NT2/D1 (cell line): Measurements from ENCODE around the gene BMERB1.
A peak's percentile ranks its signal among the peaks of the same experiment; 100 is the strongest.
"Not testable (repeated sequence)": the region's sequence is repeated elsewhere in the genome, so short reads cannot be mapped to it uniquely, and the experiment has no call there.

ENCODE experiments used
- DNase-seq: peaks from one replicate; pipeline ENCODE4 v3.0.0-alpha.2; 2011; ENCODE audit warnings: low read depth, low spot score
- H3K27me3 ChIP-seq: 2 replicates; pipeline ENCODE4 v1.6.0; 2011; ENCODE audit warnings: mild to moderate bottlenecking; ENCODE audit not compliant: insufficient read length, insufficient read depth
- H3K36me3 ChIP-seq: 2 replicates; pipeline ENCODE4 v1.6.1; 2011; ENCODE audit warnings: mild to moderate bottlenecking, low read length, mixed read lengths; ENCODE audit not compliant: insufficient read depth, insufficient read length
- H3K4me1 ChIP-seq: 2 replicates; pipeline ENCODE4 v1.5.1; 2011; ENCODE audit not compliant: insufficient read depth, insufficient read length
- H3K4me3 ChIP-seq: 2 replicates; pipeline ENCODE4 v1.5.1; 2011; ENCODE audit warnings: low read depth; ENCODE audit not compliant: insufficient read length
- H3K9ac ChIP-seq: 2 replicates; pipeline ENCODE4 v1.6.0; 2011; ENCODE audit warnings: low read depth; ENCODE audit not compliant: insufficient read length
- H3K9me3 ChIP-seq: 2 replicates; pipeline ENCODE4 v1.5.1; 2011; ENCODE audit warnings: mild to moderate bottlenecking, low read length; ENCODE audit not compliant: insufficient read depth
- SUZ12 ChIP-seq: IDR thresholded peaks from 2 replicates; pipeline ENCODE4 v1.6.1; 2011; ENCODE audit not compliant: insufficient read length, insufficient read depth; ENCODE audit errors: extremely low read depth
- YY1 ChIP-seq: IDR thresholded peaks from 2 replicates; pipeline ENCODE4 v1.6.1; 2011; ENCODE audit not compliant: insufficient read length, insufficient read depth
- ZNF274 ChIP-seq: IDR thresholded peaks from 2 replicates; pipeline ENCODE4 v1.6.1; 2011; ENCODE audit warnings: mild to moderate bottlenecking, low read depth, low read length

The BMERB1 gene

GRCh38 chr16:15466886-15467781 is 32.7 kb downstream of the BMERB1 start:
- Histone ChIP-seq H3K9me3 (peaks cover 12% of the 10 kb centered on the region), H3K27me3 (no peaks in the 10 kb centered on the region), H3K4me1 (no peaks in the 10 kb centered on the region), H3K4me3 (no peak overlapping the region), H3K9ac (no peak overlapping the region), H3K36me3 (no peaks in the 10 kb centered on the region)
- no peak for DNase-seq
- no peak for TF ChIP-seq SUZ12
- TF ChIP-seq ZNF274, result no peak
- no peak for TF ChIP-seq YY1

GRCh38 chr16:15476971-15477370 is 42.6 kb downstream of the BMERB1 start:
- H3K9ac ChIP-seq, H3K27me3 ChIP-seq: not testable (repeated sequence)

GRCh38 chr16:15477802-15478201 is 43.4 kb downstream of the BMERB1 start:
- no peak overlapping the region for H3K9ac ChIP-seq
- TF ChIP-seq YY1 (no peak), ZNF274 (no peak), SUZ12 (no peak)
- no peaks in the 10 kb centered on the region for H3K36me3 ChIP-seq
- H3K9me3 ChIP-seq, result peaks cover 17% of the 10 kb centered on the region
- no peak for DNase-seq
- H3K4me1 ChIP-seq, result peaks cover 4% of the 10 kb centered on the region
- no peaks in the 10 kb centered on the region for H3K27me3 ChIP-seq
- H3K4me3 ChIP-seq, result no peak overlapping the region

More at GRCh38 chr16:15476971-15477370, 42.6 kb downstream of the BMERB1 start:
- DNase-seq, H3K36me3 ChIP-seq, H3K4me1 ChIP-seq, H3K4me3 ChIP-seq: not testable (repeated sequence)
- H3K9me3 ChIP-seq, result peaks cover 17% of the 10 kb centered on the region

GRCh38 chr16:15482068-15482747 is 47.8 kb downstream of the BMERB1 start:
- Histone ChIP-seq H3K4me3 (no peak overlapping the region), H3K4me1 (peaks cover 4% of the 10 kb centered on the region), H3K36me3 (no peaks in the 10 kb centered on the region), H3K9ac (no peak overlapping the region), H3K27me3 (no peaks in the 10 kb centered on the region), H3K9me3 (no peaks in the 10 kb centered on the region)
- TF ChIP-seq ZNF274, result no peak
- no peak for TF ChIP-seq SUZ12
- TF ChIP-seq YY1, result no peak
- peak; percentile 55 for DNase-seq

GRCh38 chr16:15482748-15483298 is 48.4 kb downstream of the BMERB1 start:
- no peaks in the 10 kb centered on the region for H3K36me3 ChIP-seq
- H3K4me1 ChIP-seq, result peaks cover 5% of the 10 kb centered on the region
- DNase-seq, result no peak
- no peaks in the 10 kb centered on the region for H3K27me3 ChIP-seq
- H3K4me3 ChIP-seq, result no peak overlapping the region
- H3K9ac ChIP-seq, result no peak overlapping the region
- no peak for TF ChIP-seq YY1
- no peak for TF ChIP-seq ZNF274
- no peak for TF ChIP-seq SUZ12
- no peaks in the 10 kb centered on the region for H3K9me3 ChIP-seq

- Histone ChIP-seq H3K4me3 (no peak overlapping the region), H3K4me1 (peaks cover 7% of the 10 kb centered on the region), H3K36me3 (no peaks in the 10 kb centered on the region), H3K9me3 (no peaks in the 10 kb centered on the region), H3K27me3 (no peaks in the 10 kb centered on the region), H3K9ac (no peak overlapping the region)
- DNase-seq, result no peak
- no peak for TF ChIP-seq YY1
- no peak for TF ChIP-seq SUZ12
- TF ChIP-seq ZNF274, result no peak
Observed at GRCh38 chr16:15483857-15484256, 49.5 kb downstream of the BMERB1 start.

GRCh38 chr16:15484662-15485061 is 50.3 kb downstream of the BMERB1 start:
- no peaks in the 10 kb centered on the region for H3K9me3 ChIP-seq
- no peak overlapping the region for H3K9ac ChIP-seq
- no peaks in the 10 kb centered on the region for H3K36me3 ChIP-seq
- no peak overlapping the region for H3K4me3 ChIP-seq
- TF ChIP-seq YY1 (no peak), SUZ12 (no peak), ZNF274 (no peak)
- no peak for DNase-seq
- H3K4me1 ChIP-seq, result peaks cover 7% of the 10 kb centered on the region
- no peaks in the 10 kb centered on the region for H3K27me3 ChIP-seq
